HL-60 (cell line): ENCODE data around the gene RAD23A.

Source experiments
- GABPA ChIP-seq: IDR thresholded peaks from 2 replicates; pipeline ENCODE4 v1.6.1; 2012; ENCODE audit warnings: low read depth
- TF ChIP-seq, protein P1 (sequence below): IDR thresholded peaks from one replicate; pipeline ENCODE4 v1.5.1; 2011; ENCODE audit warnings: low read length, control low read depth, inconsistent platforms; ENCODE audit not compliant: insufficient read depth

- no peak for TF ChIP-seq GABPA
- TF ChIP-seq, protein P1, sequence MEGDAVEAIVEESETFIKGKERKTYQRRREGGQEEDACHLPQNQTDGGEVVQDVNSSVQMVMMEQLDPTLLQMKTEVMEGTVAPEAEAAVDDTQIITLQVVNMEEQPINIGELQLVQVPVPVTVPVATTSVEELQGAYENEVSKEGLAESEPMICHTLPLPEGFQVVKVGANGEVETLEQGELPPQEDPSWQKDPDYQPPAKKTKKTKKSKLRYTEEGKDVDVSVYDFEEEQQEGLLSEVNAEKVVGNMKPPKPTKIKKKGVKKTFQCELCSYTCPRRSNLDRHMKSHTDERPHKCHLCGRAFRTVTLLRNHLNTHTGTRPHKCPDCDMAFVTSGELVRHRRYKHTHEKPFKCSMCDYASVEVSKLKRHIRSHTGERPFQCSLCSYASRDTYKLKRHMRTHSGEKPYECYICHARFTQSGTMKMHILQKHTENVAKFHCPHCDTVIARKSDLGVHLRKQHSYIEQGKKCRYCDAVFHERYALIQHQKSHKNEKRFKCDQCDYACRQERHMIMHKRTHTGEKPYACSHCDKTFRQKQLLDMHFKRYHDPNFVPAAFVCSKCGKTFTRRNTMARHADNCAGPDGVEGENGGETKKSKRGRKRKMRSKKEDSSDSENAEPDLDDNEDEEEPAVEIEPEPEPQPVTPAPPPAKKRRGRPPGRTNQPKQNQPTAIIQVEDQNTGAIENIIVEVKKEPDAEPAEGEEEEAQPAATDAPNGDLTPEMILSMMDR: no peak
Measured at GRCh38 chr19:12907166-12907565, 38.5 kb upstream of the RAD23A start.
